HG03045 (cell line): Measurements from ENCODE around the gene TRAF1.

ENCODE experiments used
- ATAC-seq: cut with Tn5 transposase; IDR thresholded peaks from one replicate; pipeline ENCODE4 v1.9.1; 2021; ENCODE audit warnings: mild to moderate bottlenecking, moderate library complexity; ENCODE audit not compliant: unreplicated experiment

Gene TRAF1

GRCh38 chr9:120924698-120925534 is 1.7 kb downstream of the TRAF1 start:
- ATAC-seq = no peak

GRCh38 chr9:120923620-120924328 is 2.8 kb downstream of the TRAF1 start:
- no peak for ATAC-seq

GRCh38 chr9:120922404-120923195 is 4.0 kb downstream of the TRAF1 start:
- ATAC-seq = no peak

GRCh38 chr9:120921661-120922181 is 4.9 kb downstream of the TRAF1 start:
- peak; percentile 22 for ATAC-seq

GRCh38 chr9:120920806-120921178 is 5.8 kb downstream of the TRAF1 start:
- ATAC-seq = no peak

GRCh38 chr9:120919843-120920805 is 6.5 kb downstream of the TRAF1 start:
- no peak for ATAC-seq

GRCh38 chr9:120918931-120919842 is 7.4 kb downstream of the TRAF1 start:
- ATAC-seq = no peak

GRCh38 chr9:120917929-120918762 is 8.4 kb downstream of the TRAF1 start:
- ATAC-seq = no peak

GRCh38 chr9:120916991-120917880 is 9.4 kb downstream of the TRAF1 start:
- no peak for ATAC-seq

GRCh38 chr9:120916588-120916987 is 10.0 kb downstream of the TRAF1 start:
- ATAC-seq = no peak

GRCh38 chr9:120915854-120916470 is 10.6 kb downstream of the TRAF1 start:
- ATAC-seq = no peak

- no peak for ATAC-seq
Measured at GRCh38 chr9:120914953-120915352, 11.6 kb downstream of the TRAF1 start.

- no peak for ATAC-seq
Measured at GRCh38 chr9:120914396-120914795, 12.2 kb downstream of the TRAF1 start.

- ATAC-seq = no peak
Measured at GRCh38 chr9:120913647-120914264, 12.8 kb downstream of the TRAF1 start.

- ATAC-seq = no peak
Measured at GRCh38 chr9:120912958-120913646, 13.5 kb downstream of the TRAF1 start.
